Measurements from ENCODE around the gene PTGR3. TPM values are rescaled to one million over a fixed set of nuclear protein-coding genes. Genes with fewer than 3 reads are reported as not detected.

The PTGR3 gene
- total RNA-seq, 2 experiments from 2014 or later: 31.5 to 33.5 TPM

- Mint-ChIP-seq H3K27ac (peak overlapping the region; percentile 98), H3K4me1 (peaks cover 58% of the 10 kb centered on the region), H3K36me3 (peaks cover 21% of the 10 kb centered on the region), H3K9me3 (ENCODE audit: low read depth) (no peaks in the 10 kb centered on the region), H3K27me3 (peaks cover 25% of the 10 kb centered on the region), H3K4me3 (peak overlapping the region; percentile 98)
- DNase-seq: no peak
- CTCF ChIA-PET: interaction anchor here (1.0 to 1.4 kb wide), 3 partner anchors 34 to 269 kb away, joined by 3 to 6 read pairs (median 3); no protein-coding TSS in a partner anchor
- ATAC-seq: no peak
Measured at GRCh38 chr18:75209951-75210258, 966 bp upstream of the PTGR3 start.

GRCh38 chr18:75208836-75209128, 157 bp downstream of the PTGR3 start:
- peak overlapping the region; percentile 57 for H3K27ac Mint-ChIP-seq
- no peaks in the 10 kb centered on the region for H3K9me3 Mint-ChIP-seq (ENCODE audit: low read depth)
- ATAC-seq: no peak
- CTCF ChIA-PET: no interaction called here
- peak; percentile 61 for DNase-seq
- peaks cover 19% of the 10 kb centered on the region for H3K36me3 Mint-ChIP-seq
- peaks cover 27% of the 10 kb centered on the region for H3K27me3 Mint-ChIP-seq
- H3K4me3 Mint-ChIP-seq: peak overlapping the region; percentile 90
- peaks cover 53% of the 10 kb centered on the region for H3K4me1 Mint-ChIP-seq

GRCh38 chr18:75208155-75208835, 644 bp downstream of the PTGR3 start:
- Mint-ChIP-seq H3K36me3 (peaks cover 21% of the 10 kb centered on the region), H3K4me3 (peak overlapping the region; percentile 90), H3K4me1 (peaks cover 51% of the 10 kb centered on the region), H3K27ac (peak overlapping the region; percentile 82), H3K27me3 (peaks cover 27% of the 10 kb centered on the region), H3K9me3 (ENCODE audit: low read depth) (no peaks in the 10 kb centered on the region)
- CTCF ChIA-PET: interaction anchor here (1.3 kb wide), 1 partner anchor 8 kb away, joined by 4 read pairs; no protein-coding TSS in a partner anchor
- DNase-seq (peak; percentile 62), ATAC-seq (peak; percentile 3)

GRCh38 chr18:75207310-75208154, 1.4 kb downstream of the PTGR3 start:
- no peaks in the 10 kb centered on the region for H3K9me3 Mint-ChIP-seq (ENCODE audit: low read depth)
- peak overlapping the region; percentile 90 for H3K4me3 Mint-ChIP-seq
- H3K36me3 Mint-ChIP-seq: peaks cover 18% of the 10 kb centered on the region
- peaks cover 43% of the 10 kb centered on the region for H3K4me1 Mint-ChIP-seq
- DNase-seq (peak; percentile 61), ATAC-seq (no peak)
- peak overlapping the region; percentile 82 for H3K27ac Mint-ChIP-seq
- CTCF ChIA-PET: interaction anchor here (1.3 kb wide), 1 partner anchor 9 kb away, joined by 4 read pairs; no protein-coding TSS in a partner anchor
- peaks cover 27% of the 10 kb centered on the region for H3K27me3 Mint-ChIP-seq

- no peak for ATAC-seq
- no peak for DNase-seq
- Mint-ChIP-seq H3K4me3 (peak overlapping the region; percentile 90), H3K27ac (no peak overlapping the region), H3K9me3 (ENCODE audit: low read depth) (no peaks in the 10 kb centered on the region), H3K27me3 (peaks cover 27% of the 10 kb centered on the region), H3K4me1 (peaks cover 41% of the 10 kb centered on the region), H3K36me3 (peaks cover 17% of the 10 kb centered on the region)
- CTCF ChIA-PET: no interaction called here
Measured at GRCh38 chr18:75206452-75207309, 2.3 kb downstream of the PTGR3 start.

- H3K27ac Mint-ChIP-seq: no peak overlapping the region
- peaks cover 24% of the 10 kb centered on the region for H3K36me3 Mint-ChIP-seq
- DNase-seq: no peak
- CTCF ChIA-PET: no interaction called here
- H3K27me3 Mint-ChIP-seq: peaks cover 27% of the 10 kb centered on the region
- H3K9me3 Mint-ChIP-seq (ENCODE audit: low read depth): no peaks in the 10 kb centered on the region
- H3K4me3 Mint-ChIP-seq: peak overlapping the region; percentile 51
- no peak for ATAC-seq
- H3K4me1 Mint-ChIP-seq: peaks cover 45% of the 10 kb centered on the region
Measured at GRCh38 chr18:75205514-75206132, 3.3 kb downstream of the PTGR3 start.

GRCh38 chr18:75204732-75205513, 4.0 kb downstream of the PTGR3 start:
- H3K4me3 Mint-ChIP-seq: peak overlapping the region; percentile 51
- peaks cover 30% of the 10 kb centered on the region for H3K36me3 Mint-ChIP-seq
- H3K27me3 Mint-ChIP-seq: peaks cover 27% of the 10 kb centered on the region
- no peak for DNase-seq
- ATAC-seq: no peak
- no peaks in the 10 kb centered on the region for H3K9me3 Mint-ChIP-seq (ENCODE audit: low read depth)
- H3K27ac Mint-ChIP-seq: no peak overlapping the region
- peaks cover 39% of the 10 kb centered on the region for H3K4me1 Mint-ChIP-seq
- CTCF ChIA-PET: interaction anchor here (0.9 kb wide), 1 partner anchor 39 kb away, joined by 3 read pairs; no protein-coding TSS in a partner anchor

GRCh38 chr18:75204269-75204731, 4.6 kb downstream of the PTGR3 start:
- peaks cover 27% of the 10 kb centered on the region for H3K27me3 Mint-ChIP-seq
- CTCF ChIA-PET: interaction anchor here (0.9 kb wide), 1 partner anchor 40 kb away, joined by 3 read pairs; no protein-coding TSS in a partner anchor
- no peak overlapping the region for H3K4me3 Mint-ChIP-seq
- DNase-seq (no peak), ATAC-seq (no peak)
- H3K4me1 Mint-ChIP-seq: peaks cover 36% of the 10 kb centered on the region
- H3K36me3 Mint-ChIP-seq: peaks cover 30% of the 10 kb centered on the region
- H3K9me3 Mint-ChIP-seq (ENCODE audit: low read depth): no peaks in the 10 kb centered on the region
- H3K27ac Mint-ChIP-seq: no peak overlapping the region

- CTCF ChIA-PET: no interaction called here
- Mint-ChIP-seq H3K36me3 (peaks cover 30% of the 10 kb centered on the region), H3K27ac (no peak overlapping the region), H3K9me3 (ENCODE audit: low read depth) (no peaks in the 10 kb centered on the region), H3K27me3 (peaks cover 27% of the 10 kb centered on the region), H3K4me3 (no peak overlapping the region), H3K4me1 (peaks cover 36% of the 10 kb centered on the region)
- DNase-seq (no peak), ATAC-seq (no peak)
Measured at GRCh38 chr18:75203416-75204268, 5.3 kb downstream of the PTGR3 start.

- Mint-ChIP-seq H3K4me3 (no peak overlapping the region), H3K27ac (no peak overlapping the region), H3K9me3 (ENCODE audit: low read depth) (no peaks in the 10 kb centered on the region), H3K27me3 (peaks cover 27% of the 10 kb centered on the region), H3K36me3 (peaks cover 29% of the 10 kb centered on the region), H3K4me1 (peaks cover 38% of the 10 kb centered on the region)
- ATAC-seq (no peak), DNase-seq (no peak)
- CTCF ChIA-PET: interaction anchor here (0.7 kb wide), 1 partner anchor 312 kb away, joined by 3 read pairs; no protein-coding TSS in a partner anchor
Measured at GRCh38 chr18:75202696-75203365, 6.1 kb downstream of the PTGR3 start.

Measured in activated CD8-positive, alpha-beta memory T cell treated with anti-CD3 and anti-CD28 coated beads, Interleukin-2, amount 10 ng/mL, durations not matched to agents 7 days and 5 days (primary cell).